Measurements from ENCODE around the gene BEND5.

BEND5 gene

GRCh38 chr1:48771561-48771960 lies 5.1 kb downstream of the BEND5 start:
- no peaks in the 10 kb centered on the region for H3K36me3 ChIP-seq (ENCODE audit: insufficient read depth, low read length)
- TF ChIP-seq EZH2 (IDR thresholded peaks at IDR 0.05; ENCODE audit: borderline replicate concordance, low read length) (no peak), CTCF (IDR thresholded peaks at IDR 0.05; ENCODE audit: low read length) (no peak)
- H3K9ac ChIP-seq (ENCODE audit: low read length): no peak overlapping the region
- H3K4me3 ChIP-seq (ENCODE audit: low read depth, low read length, poor library complexity, severe bottlenecking): no peak overlapping the region
- H4K20me1 ChIP-seq (ENCODE audit: insufficient read depth, low read length): no peaks in the 10 kb centered on the region
- no peaks in the 10 kb centered on the region for H3K79me2 ChIP-seq (ENCODE audit: insufficient read depth, low read length)
- no peaks in the 10 kb centered on the region for H3K9me2 ChIP-seq (ENCODE audit: low read depth, low read length)
- H3F3A ChIP-seq (ENCODE audit: insufficient read depth, low read length): no peaks in the 10 kb centered on the region
- no peaks in the 10 kb centered on the region for H3K4me1 ChIP-seq (ENCODE audit: insufficient read depth, low read length, severe bottlenecking)
- H3K27ac ChIP-seq (ENCODE audit: low read depth, low read length, poor library complexity, severe bottlenecking): no peak overlapping the region
- H3K4me2 ChIP-seq (ENCODE audit: low read length): no peak overlapping the region
- no peaks in the 10 kb centered on the region; the same call in 1 of the 2 replicates for H3K27me3 ChIP-seq (ENCODE audit: insufficient read depth, low read length)
- H3K9me3 ChIP-seq (ENCODE audit: low read length): no peaks in the 10 kb centered on the region
- no peak overlapping the region for H2AFZ ChIP-seq (ENCODE audit: low read length)

- no peak overlapping the region for H3K4me2 ChIP-seq (ENCODE audit: low read length)
- H3F3A ChIP-seq (ENCODE audit: insufficient read depth, low read length): no peaks in the 10 kb centered on the region
- no peak overlapping the region for H3K4me3 ChIP-seq (ENCODE audit: low read depth, low read length, poor library complexity, severe bottlenecking)
- no peaks in the 10 kb centered on the region for H3K4me1 ChIP-seq (ENCODE audit: insufficient read depth, low read length, severe bottlenecking)
- H4K20me1 ChIP-seq (ENCODE audit: insufficient read depth, low read length): no peaks in the 10 kb centered on the region
- no peaks in the 10 kb centered on the region for H3K27me3 ChIP-seq (ENCODE audit: insufficient read depth, low read length)
- no peak overlapping the region for H2AFZ ChIP-seq (ENCODE audit: low read length)
- H3K27ac ChIP-seq (ENCODE audit: low read depth, low read length, poor library complexity, severe bottlenecking): no peak overlapping the region
- no peak overlapping the region for H3K9ac ChIP-seq (ENCODE audit: low read length)
- no peak for TF ChIP-seq EZH2 (IDR thresholded peaks at IDR 0.05; ENCODE audit: borderline replicate concordance, low read length)
- TF ChIP-seq CTCF (IDR thresholded peaks at IDR 0.05; ENCODE audit: low read length): no peak
- no peaks in the 10 kb centered on the region for H3K9me2 ChIP-seq (ENCODE audit: low read depth, low read length)
- H3K9me3 ChIP-seq (ENCODE audit: low read length): no peaks in the 10 kb centered on the region
- H3K79me2 ChIP-seq (ENCODE audit: insufficient read depth, low read length): no peaks in the 10 kb centered on the region
- H3K36me3 ChIP-seq (ENCODE audit: insufficient read depth, low read length): no peaks in the 10 kb centered on the region
These were observed 8.6 kb downstream of the BEND5 start for GRCh38 chr1:48767975-48768510.

GRCh38 chr1:48765335-48765734 lies 11.4 kb downstream of the BEND5 start:
- H3K27ac ChIP-seq (ENCODE audit: low read depth, low read length, poor library complexity, severe bottlenecking): no peak overlapping the region
- no peaks in the 10 kb centered on the region for H3F3A ChIP-seq (ENCODE audit: insufficient read depth, low read length)
- no peaks in the 10 kb centered on the region for H3K27me3 ChIP-seq (ENCODE audit: insufficient read depth, low read length)
- H3K9me2 ChIP-seq (ENCODE audit: low read depth, low read length): no peaks in the 10 kb centered on the region
- no peaks in the 10 kb centered on the region for H3K36me3 ChIP-seq (ENCODE audit: insufficient read depth, low read length)
- no peak overlapping the region for H3K4me2 ChIP-seq (ENCODE audit: low read length)
- no peaks in the 10 kb centered on the region for H3K4me1 ChIP-seq (ENCODE audit: insufficient read depth, low read length, severe bottlenecking)
- no peak overlapping the region for H3K9ac ChIP-seq (ENCODE audit: low read length)
- no peaks in the 10 kb centered on the region for H3K79me2 ChIP-seq (ENCODE audit: insufficient read depth, low read length)
- H3K9me3 ChIP-seq (ENCODE audit: low read length): no peaks in the 10 kb centered on the region
- H3K4me3 ChIP-seq (ENCODE audit: low read depth, low read length, poor library complexity, severe bottlenecking): no peak overlapping the region
- H4K20me1 ChIP-seq (ENCODE audit: insufficient read depth, low read length): no peaks in the 10 kb centered on the region
- no peak overlapping the region for H2AFZ ChIP-seq (ENCODE audit: low read length)
- no peak for TF ChIP-seq CTCF (IDR thresholded peaks at IDR 0.05; ENCODE audit: low read length)
- no peak for TF ChIP-seq EZH2 (IDR thresholded peaks at IDR 0.05; ENCODE audit: borderline replicate concordance, low read length)

Data from OCI-LY1 (cell line).